Vagina (tissue), 2 donors: ENCODE data around the gene ATXN1.

Experiments used
- POLR2AphosphoS5 ChIP-seq, 2 donors: sonication (generic); formaldehyde crosslinking; IDR thresholded peaks; one replicate each; pipeline ENCODE4 v1.9.0; 2017; ENCODE audit warnings: antibody characterized with exemption in 2 of 2, mild to moderate bottlenecking in 2 of 2, low read depth in 1 of 2; ENCODE audit not compliant: insufficient read depth in 1 of 2
- TF ChIP-seq, protein P1 (sequence below), 3 experiments: fragments of 450-650 bp in 2 of 3; fragments of 200-600 bp in 1 of 3; sonication (generic) in 1 of 3; IDR thresholded peaks; one replicate each; pipeline ENCODE4 v1.5.1; 2017 to 2019; ENCODE audit warnings: antibody characterized with exemption in 3 of 3, mild to moderate bottlenecking in 2 of 3, moderate library complexity in 2 of 3

DNA sequence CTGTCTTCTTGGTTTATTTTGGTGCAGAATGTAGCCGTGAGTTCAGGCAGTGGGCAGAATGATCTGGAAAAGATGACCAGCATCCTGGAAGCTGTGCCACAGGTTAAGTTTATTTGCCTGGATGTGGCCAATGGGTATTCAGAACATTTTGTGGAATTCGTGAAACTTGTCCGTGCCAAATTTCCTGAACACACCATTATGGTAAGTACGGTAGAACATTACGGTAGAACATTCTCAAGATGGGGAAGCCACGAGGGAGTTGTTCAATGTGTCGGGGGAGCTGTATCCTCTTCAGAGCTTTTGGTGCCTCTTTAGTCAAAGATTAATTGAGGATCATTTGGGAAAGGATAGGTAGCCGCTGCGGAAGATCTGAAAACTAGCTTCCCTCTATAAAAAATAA, 506.7 kb downstream of the ATXN1 start:
- TF ChIP-seq, protein P1, sequence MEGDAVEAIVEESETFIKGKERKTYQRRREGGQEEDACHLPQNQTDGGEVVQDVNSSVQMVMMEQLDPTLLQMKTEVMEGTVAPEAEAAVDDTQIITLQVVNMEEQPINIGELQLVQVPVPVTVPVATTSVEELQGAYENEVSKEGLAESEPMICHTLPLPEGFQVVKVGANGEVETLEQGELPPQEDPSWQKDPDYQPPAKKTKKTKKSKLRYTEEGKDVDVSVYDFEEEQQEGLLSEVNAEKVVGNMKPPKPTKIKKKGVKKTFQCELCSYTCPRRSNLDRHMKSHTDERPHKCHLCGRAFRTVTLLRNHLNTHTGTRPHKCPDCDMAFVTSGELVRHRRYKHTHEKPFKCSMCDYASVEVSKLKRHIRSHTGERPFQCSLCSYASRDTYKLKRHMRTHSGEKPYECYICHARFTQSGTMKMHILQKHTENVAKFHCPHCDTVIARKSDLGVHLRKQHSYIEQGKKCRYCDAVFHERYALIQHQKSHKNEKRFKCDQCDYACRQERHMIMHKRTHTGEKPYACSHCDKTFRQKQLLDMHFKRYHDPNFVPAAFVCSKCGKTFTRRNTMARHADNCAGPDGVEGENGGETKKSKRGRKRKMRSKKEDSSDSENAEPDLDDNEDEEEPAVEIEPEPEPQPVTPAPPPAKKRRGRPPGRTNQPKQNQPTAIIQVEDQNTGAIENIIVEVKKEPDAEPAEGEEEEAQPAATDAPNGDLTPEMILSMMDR (IDR thresholded peaks at IDR 0.05): no peak
- TF ChIP-seq POLR2AphosphoS5 (IDR thresholded peaks at IDR 0.05; ENCODE audit: insufficient read depth in 1 of 2, low read depth in 1 of 2): no peak
